H1 (cell line): ENCODE measurements around the gene SIRT7. TPM values are rescaled to one million over a fixed set of nuclear protein-coding genes. Genes with fewer than 3 reads are reported as not detected.

Source experiments
- CTCF ChIA-PET: fragments of 300-600 bp; sonication (Branson Sonifier 250); formaldehyde crosslinking; loops from one replicate; lab custom pipeline; 2021; ENCODE audit not compliant: partially characterized antibody; lab: Charles Lee
- POLR2A ChIA-PET: fragments of 300-600 bp; sonication (Branson Sonifier 250); formaldehyde crosslinking; loops from one replicate; lab custom pipeline; 2021; ENCODE audit warnings: inconsistent platforms; ENCODE audit not compliant: partially characterized antibody; lab: Charles Lee
- DNase-seq, 2 experiments: peaks; one replicate each; pipeline versions ENCODE4 v3.0.0 to v3.0.0-alpha.2; 2010 to 2022; ENCODE audit warnings: low spot score in 2 of 2, low read depth in 1 of 2, mixed read lengths in 1 of 2
- FAIRE-seq: peaks from 2 replicates; lab custom pipeline; 2011; peaks lifted over from hg19 to GRCh38; lab: Jason Lieb, UNC
- H2AFZ ChIP-seq: 2 replicates; pipeline ENCODE4 v1.8.1; 2012; ENCODE audit warnings: low read length, inconsistent platforms
- H2AK5ac ChIP-seq: 2 replicates; pipeline ENCODE4 v1.6.1; 2013; ENCODE audit warnings: low read depth, low read length
- H2BK120ac ChIP-seq: replicated peaks from 2 replicates; pipeline ENCODE3; 2013; ENCODE audit warnings: low read depth, low read length, inconsistent platforms
- H2BK12ac ChIP-seq: 2 replicates; pipeline ENCODE4 v1.6.1; 2013; ENCODE audit warnings: low read depth, low read length
- H2BK15ac ChIP-seq: 2 replicates; pipeline ENCODE4 v1.6.1; 2013; ENCODE audit warnings: low read length
- H2BK20ac ChIP-seq: 2 replicates; pipeline ENCODE4 v1.6.1; 2013; ENCODE audit warnings: low read length
- H2BK5ac ChIP-seq: 2 replicates; pipeline ENCODE4 v1.6.1; 2013; ENCODE audit warnings: low read depth, low read length
- H3K14ac ChIP-seq: 2 replicates; pipeline ENCODE4 v1.6.1; 2013; ENCODE audit warnings: inconsistent platforms; ENCODE audit not compliant: insufficient read length
- H3K18ac ChIP-seq: 2 replicates; pipeline ENCODE4 v1.6.1; 2013; ENCODE audit warnings: low read length; ENCODE audit errors: extremely low read depth
- H3K23ac ChIP-seq: 2 replicates; pipeline ENCODE4 v1.6.1; 2013; ENCODE audit warnings: inconsistent platforms; ENCODE audit not compliant: insufficient read length
- H3K23me2 ChIP-seq: 2 replicates; pipeline ENCODE4 v1.6.1; 2013; ENCODE audit warnings: low read depth, low read length
- H3K27ac ChIP-seq: 2 replicates; pipeline ENCODE4 v1.6.1; 2011; ENCODE audit warnings: low read depth, low read length, inconsistent platforms
- H3K27me3 ChIP-seq, 4 experiments: replicated peaks in 1 of 4; 1 replicate in 1 of 4; 2 replicates in 3 of 4; pipeline versions ENCODE4 v1.6.1 to v1.8.1; 2011 to 2013; ENCODE audit warnings: low read length in 3 of 4, mild to moderate bottlenecking in 3 of 4, inconsistent platforms in 2 of 4, mixed read lengths in 2 of 4, moderate library complexity in 1 of 4; ENCODE audit not compliant: control insufficient read depth in 3 of 4, insufficient read depth in 3 of 4; ENCODE audit errors: extremely low read depth in 1 of 4
- H3K36me3 ChIP-seq, 4 experiments: 2 replicates each; pipeline versions ENCODE4 v1.6.1 to v1.8.1; 2011 to 2013; ENCODE audit warnings: mild to moderate bottlenecking in 4 of 4, low read length in 3 of 4, moderate library complexity in 2 of 4, control low read depth in 1 of 4, inconsistent platforms in 1 of 4; ENCODE audit not compliant: insufficient read depth in 4 of 4, control insufficient read depth in 2 of 4
- H3K4ac ChIP-seq: replicated peaks from 2 replicates; pipeline ENCODE3; 2013; ENCODE audit warnings: low read length, low read depth, mixed read lengths, inconsistent platforms; ENCODE audit not compliant: insufficient read length
- H3K4me1 ChIP-seq, 4 experiments: replicated peaks in 1 of 4; 1 replicate in 1 of 4; 2 replicates in 3 of 4; pipeline versions ENCODE4 v1.6.1 to v1.8.1; 2011 to 2013; ENCODE audit warnings: low read length in 3 of 4, inconsistent platforms in 2 of 4, mixed read lengths in 1 of 4; ENCODE audit not compliant: insufficient read depth in 4 of 4, control insufficient read depth in 3 of 4
- H3K4me2 ChIP-seq, 2 experiments: 2 replicates each; pipeline versions ENCODE4 v1.6.1 to v1.8.1; 2011 to 2013; ENCODE audit warnings: low read depth in 2 of 2, low read length in 2 of 2, control low read depth in 1 of 2, inconsistent platforms in 1 of 2, mild to moderate bottlenecking in 1 of 2; ENCODE audit not compliant: insufficient read depth in 1 of 2
- H3K4me3 ChIP-seq, 4 experiments: fragments of 200-600, 300-600 bp in 1 of 4; sonication (generic), shearing (Covaris generic), sonication (Bioruptor Twin) in 1 of 4; 2 replicates each; pipeline versions ENCODE4 v1.5.1 to v1.8.1; 2011 to 2016; ENCODE audit warnings: low read length in 4 of 4, low read depth in 3 of 4, control low read depth in 2 of 4, inconsistent platforms in 2 of 4, mild to moderate bottlenecking in 2 of 4, mixed read lengths in 1 of 4, moderate library complexity in 1 of 4; ENCODE audit not compliant: insufficient read depth in 2 of 4; ENCODE audit errors: extremely low read depth in 1 of 4
- H3K56ac ChIP-seq: replicated peaks from 2 replicates; pipeline ENCODE3; 2013; ENCODE audit warnings: low read depth, mild to moderate bottlenecking, mixed read lengths, low read length, inconsistent platforms; ENCODE audit not compliant: insufficient read length
- H3K79me1 ChIP-seq: 2 replicates; pipeline ENCODE4 v1.6.1; 2013; ENCODE audit warnings: low read depth, low read length, control low read depth
- H3K79me2 ChIP-seq, 2 experiments: 2 replicates each; pipeline versions ENCODE4 v1.6.1 to v1.8.1; 2012 to 2013; ENCODE audit warnings: low read length in 2 of 2, mild to moderate bottlenecking in 2 of 2, inconsistent platforms in 1 of 2; ENCODE audit not compliant: insufficient read depth in 2 of 2, control insufficient read depth in 1 of 2
- H3K9ac ChIP-seq, 4 experiments: replicated peaks in 1 of 4; 1 replicate in 1 of 4; 2 replicates in 3 of 4; pipeline versions ENCODE4 v1.6.1 to v1.8.1; 2011 to 2013; ENCODE audit warnings: low read depth in 3 of 4, low read length in 3 of 4, control low read depth in 2 of 4, mild to moderate bottlenecking in 2 of 4, moderate library complexity in 2 of 4, inconsistent platforms in 1 of 4; ENCODE audit errors: extremely low read depth in 1 of 4
- H3K9me3 ChIP-seq, 2 experiments: 2 replicates each; pipeline versions ENCODE4 v1.6.1 to v1.8.1; 2012 to 2013; ENCODE audit warnings: mild to moderate bottlenecking in 2 of 2, moderate library complexity in 2 of 2, control low read depth in 1 of 2, inconsistent platforms in 1 of 2, low read depth in 1 of 2, low read length in 1 of 2, mixed read lengths in 1 of 2; ENCODE audit not compliant: insufficient read depth in 2 of 2
- H4K20me1 ChIP-seq, 2 experiments: replicated peaks in 1 of 2; 2 replicates each; pipeline versions ENCODE3 to v1.8.1; 2011 to 2013; ENCODE audit warnings: inconsistent platforms in 2 of 2, low read length in 2 of 2, mild to moderate bottlenecking in 1 of 2; ENCODE audit not compliant: insufficient read depth in 2 of 2, control insufficient read depth in 1 of 2
- H4K5ac ChIP-seq: 2 replicates; pipeline ENCODE4 v1.6.1; 2013; ENCODE audit warnings: low read length, low read depth, mixed read lengths, inconsistent platforms; ENCODE audit not compliant: insufficient read length
- H4K8ac ChIP-seq: 2 replicates; pipeline ENCODE4 v1.8.0; 2013; ENCODE audit warnings: mild to moderate bottlenecking, moderate library complexity, low read length, inconsistent platforms; ENCODE audit not compliant: insufficient read depth; ENCODE audit errors: extremely low read depth
- H4K91ac ChIP-seq: replicated peaks from 2 replicates; pipeline ENCODE3; 2013; ENCODE audit warnings: low read length, mixed read lengths, inconsistent platforms; ENCODE audit not compliant: insufficient read length
- EGR1 ChIP-seq: IDR thresholded peaks from 2 replicates; pipeline ENCODE4 v1.6.1; 2011; ENCODE audit warnings: low read depth, low read length, borderline replicate concordance
- GTF2F1 ChIP-seq: IDR thresholded peaks from 2 replicates; pipeline ENCODE4 v1.6.1; 2012; ENCODE audit warnings: low read depth, low read length, improper control_type of control experiment, borderline replicate concordance
- JUND ChIP-seq: IDR thresholded peaks from 2 replicates; pipeline ENCODE4 v1.6.1; 2011; ENCODE audit warnings: mild to moderate bottlenecking, improper control_type of control experiment, low read length
- KDM4A ChIP-seq: IDR thresholded peaks from one replicate; pipeline ENCODE4 v1.7.1; 2012; ENCODE audit warnings: low read depth, mild to moderate bottlenecking, moderate library complexity, low read length, inconsistent platforms; ENCODE audit not compliant: severe bottlenecking
- NANOG ChIP-seq: IDR thresholded peaks from 2 replicates; pipeline ENCODE4 v1.6.1; 2011; ENCODE audit warnings: low read length, low read depth, mild to moderate bottlenecking, inconsistent platforms; ENCODE audit not compliant: insufficient read depth, poor library complexity, severe bottlenecking
- POLR2A ChIP-seq, 2 experiments: IDR thresholded peaks; 1 replicate in 1 of 2; 2 replicates in 1 of 2; pipeline ENCODE4 v1.6.1; 2011; ENCODE audit warnings: low read depth in 2 of 2, low read length in 2 of 2, mild to moderate bottlenecking in 2 of 2; ENCODE audit errors: control extremely low read depth in 1 of 2
- RNF2 ChIP-seq: fragments of 200-900, 300-1000 bp; sonication (generic); IDR thresholded peaks from 2 replicates; pipeline ENCODE4 v1.7.1; 2016; ENCODE audit warnings: borderline replicate concordance, low read depth, mild to moderate bottlenecking, antibody characterized with exemption, low read length; ENCODE audit not compliant: poor library complexity, severe bottlenecking; ENCODE audit errors: missing control alignments
- SP2 ChIP-seq: IDR thresholded peaks from 2 replicates; pipeline ENCODE4 v1.6.1; 2012; ENCODE audit warnings: mild to moderate bottlenecking, low read length, inconsistent platforms
- SP4 ChIP-seq: IDR thresholded peaks from 2 replicates; pipeline ENCODE4 v1.6.1; 2012; ENCODE audit warnings: low read length, inconsistent platforms
- TAF7 ChIP-seq: optimal IDR thresholded peaks from 2 replicates; pipeline ENCODE3; 2011; ENCODE audit warnings: low read depth, mild to moderate bottlenecking, inconsistent platforms, low read length, moderate library complexity, borderline replicate concordance
- WGBS, 2 experiments: shearing (Covaris generic) in 1 of 2; methylation state at CpG; one replicate each; pipeline versions ENCODE4 v1.1.6 to v1.1.7; 2013 to 2015; ENCODE audit warnings: low lambda C conversion rate in 2 of 2, mixed read lengths in 2 of 2, inconsistent platforms in 1 of 2, low coverage in 1 of 2, missing lambda C conversion rate in 1 of 2; ENCODE audit not compliant: insufficient replicate concordance in 2 of 2, insufficient coverage in 1 of 2, insufficient read length in 1 of 2; ENCODE audit errors: extremely low coverage in 1 of 2, missing lambda C conversion rate in 1 of 2; 5-methylcytosine and 5-hydroxymethylcytosine counted together
- polyA plus RNA-seq, 7 experiments: library from polyadenylated mRNA; depleted of rRNA in 3 of 7; stranded (reverse) in 5 of 7; unstranded in 2 of 7; fragments of >200 nt in 5 of 7; fragments of 200-250 nt in 2 of 7; gene quantifications; 1 replicate in 5 of 7; 2 replicates in 1 of 7; 4 replicates in 1 of 7; pipeline versions ENCODE4 v1.2.1 to v1.2.3, GENCODE V29; 2011 to 2013; ENCODE audit warnings: missing spikeins in 2 of 7, mixed read lengths in 2 of 7
- total RNA-seq: library from RNA; stranded (reverse); fragmentation: NEBNext Ultra II Directional; extraction: Animal tissue kit (Norgen Biotek cat#: 25700); gene quantifications from 2 replicates; pipeline ENCODE4 v1.2.1, GENCODE V29; 2021
- TF ChIP-seq, protein P1 (sequence below): IDR thresholded peaks from 2 replicates; pipeline ENCODE4 v1.6.1; 2012; ENCODE audit warnings: low read length, inconsistent platforms

Gene SIRT7
- total and polyA plus RNA-seq, 2 of the 8 experiments (the other 6 are each of a cell fraction or from before 2014, with no cell fraction given), result 5.8 to 16.6 TPM

DNA sequence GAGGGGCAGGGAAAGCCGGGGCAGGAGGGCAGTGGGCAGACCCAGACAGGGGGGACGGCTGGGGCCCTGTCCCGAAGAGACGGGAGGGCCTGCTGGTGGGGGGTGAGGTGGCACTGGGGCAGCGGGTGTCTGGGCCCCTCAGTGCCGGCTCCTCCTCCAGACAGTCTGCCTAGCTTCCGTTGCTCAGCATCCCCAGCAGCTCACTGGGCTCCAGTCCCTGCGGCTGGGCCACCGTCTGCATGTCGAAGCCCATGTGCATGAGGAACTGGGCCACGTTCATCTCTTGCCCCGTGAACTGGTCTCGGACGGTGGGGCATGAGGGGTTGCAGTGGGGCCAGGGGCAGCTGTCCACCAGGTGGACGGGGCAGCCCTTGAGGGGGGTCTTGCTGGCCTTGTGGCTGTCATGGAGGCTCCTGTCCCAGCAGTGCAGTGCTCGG lies 34.8 kb upstream of the SIRT7 start:
- Histone ChIP-seq H4K8ac (no peak overlapping the region; the same call in 1 of the 2 replicates), H3K18ac (no peak overlapping the region), H3K9me3 (no peaks in the 10 kb centered on the region), H2BK20ac (no peak overlapping the region), H3K4me2 (no peak overlapping the region), H3K23ac (no peak overlapping the region), H2BK120ac (no peak overlapping the region), H3K23me2 (no peaks in the 10 kb centered on the region), H3K9ac (no peak overlapping the region), H2BK15ac (no peak overlapping the region), H2AFZ (no peak overlapping the region), H3K79me2 (no peaks in the 10 kb centered on the region), H4K5ac (no peak overlapping the region), H4K20me1 (no peaks in the 10 kb centered on the region), H3K4me1 (no peaks in the 10 kb centered on the region; a peak in 1 of 7 replicates), H4K91ac (no peak overlapping the region), H3K56ac (no peak overlapping the region), H2BK12ac (0 out of 2 replicates have a peak overlapping the region, but pooled peaks have one; percentile 17), H3K4ac (no peak overlapping the region), H3K27ac (no peak overlapping the region), H3K79me1 (no peaks in the 10 kb centered on the region), H3K36me3 (no peaks in the 10 kb centered on the region), H3K27me3 (peaks cover 2 to 24% (median 3%) of the 10 kb centered on the region in 4 experiments; a peak in 6 of 7 replicates), H2BK5ac (no peak overlapping the region), H3K14ac (no peak overlapping the region), H3K4me3 (no peak overlapping the region), H2AK5ac (no peak overlapping the region)
- CTCF ChIA-PET, result interaction anchor here (0.7 to 2.0 kb wide), 3 partner anchors 25 to 217 kb away, joined by 3 to 8 read pairs (median 4); no protein-coding TSS in a partner anchor
- FAIRE-seq (no peak), DNase-seq (no peak)
- POLR2A ChIA-PET, result interaction anchor here (0.5 to 2.7 kb wide), 5 partner anchors 22 to 301 kb away, joined by 4 to 8 read pairs (median 5); partner anchors contain the start of genes ASPSCR1 and MAFG
- WGBS, 2 experiments, result 86% methylated on average over 13 of the region's 16 CpGs; no CpG with 5 or more reads in 1 of the 2 experiments
- TF ChIP-seq JUND, result no peak
- TF ChIP-seq GTF2F1, result no peak
- TF ChIP-seq POLR2A (IDR thresholded peaks at IDR 0.05; ENCODE audit: control extremely low read depth in 1 of 2, low read depth in 2 of 2, low read length in 2 of 2), result no peak
- TF ChIP-seq, protein P1, sequence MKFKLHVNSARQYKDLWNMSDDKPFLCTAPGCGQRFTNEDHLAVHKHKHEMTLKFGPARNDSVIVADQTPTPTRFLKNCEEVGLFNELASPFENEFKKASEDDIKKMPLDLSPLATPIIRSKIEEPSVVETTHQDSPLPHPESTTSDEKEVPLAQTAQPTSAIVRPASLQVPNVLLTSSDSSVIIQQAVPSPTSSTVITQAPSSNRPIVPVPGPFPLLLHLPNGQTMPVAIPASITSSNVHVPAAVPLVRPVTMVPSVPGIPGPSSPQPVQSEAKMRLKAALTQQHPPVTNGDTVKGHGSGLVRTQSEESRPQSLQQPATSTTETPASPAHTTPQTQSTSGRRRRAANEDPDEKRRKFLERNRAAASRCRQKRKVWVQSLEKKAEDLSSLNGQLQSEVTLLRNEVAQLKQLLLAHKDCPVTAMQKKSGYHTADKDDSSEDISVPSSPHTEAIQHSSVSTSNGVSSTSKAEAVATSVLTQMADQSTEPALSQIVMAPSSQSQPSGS, result no peak
- TF ChIP-seq RNF2, result no peak
- TF ChIP-seq SP4, result no peak
- no peak for TF ChIP-seq KDM4A
- no peak for TF ChIP-seq TAF7
- TF ChIP-seq SP2, result no peak
- no peak for TF ChIP-seq NANOG
- no peak for TF ChIP-seq EGR1
